Kidney capillary endothelial cell (primary cell): ENCODE measurements around the gene GHSR.

ENCODE experiments used
- DNase-seq: peaks from one replicate; pipeline ENCODE4 v3.0.0-alpha.2; 2018; ENCODE audit warnings: low spot score

The GHSR gene

GRCh38 chr3:172447611-172448579, at the start of gene GHSR:
GHSR (minus strand) TSS chr3:172448456; CDS start chr3:172448413, 43 bp downstream.
- DNase-seq, result no peak

GRCh38 chr3:172490198-172490669, 42.0 kb upstream of the GHSR start:
- peak; percentile 44 for DNase-seq

GRCh38 chr3:172478116-172478515, 29.9 kb upstream of the GHSR start:
- DNase-seq, result no peak

GRCh38 chr3:172476347-172476746, 28.1 kb upstream of the GHSR start:
- no peak for DNase-seq

GRCh38 chr3:172475703-172476102, 27.4 kb upstream of the GHSR start:
- no peak for DNase-seq

- no peak for DNase-seq
These were observed 23.6 kb upstream of the GHSR start for GRCh38 chr3:172471903-172472302.

GRCh38 chr3:172470588-172470987, 22.3 kb upstream of the GHSR start:
- no peak for DNase-seq

GRCh38 chr3:172467170-172467824, 19.0 kb upstream of the GHSR start:
- DNase-seq, result peak; percentile 72

GRCh38 chr3:172466553-172467130, 18.4 kb upstream of the GHSR start:
- no peak for DNase-seq

GRCh38 chr3:172465281-172465680, 17.0 kb upstream of the GHSR start:
- DNase-seq, result no peak

- no peak for DNase-seq
These were observed 16.1 kb upstream of the GHSR start for GRCh38 chr3:172464306-172464705.

- DNase-seq, result no peak
These were observed 13.4 kb upstream of the GHSR start for GRCh38 chr3:172461530-172462138.

- no peak for DNase-seq
These were observed 8.1 kb upstream of the GHSR start for GRCh38 chr3:172456404-172456803.

GRCh38 chr3:172454180-172454579, 5.9 kb upstream of the GHSR start:
- no peak for DNase-seq

GRCh38 chr3:172449466-172450149, 1.4 kb upstream of the GHSR start:
- no peak for DNase-seq

- DNase-seq, result no peak
These were observed 607 bp upstream of the GHSR start for GRCh38 chr3:172448661-172449465.

GRCh38 chr3:172446198-172446597, 2.1 kb downstream of the GHSR start:
- no peak for DNase-seq

- DNase-seq, result no peak
These were observed 3.4 kb downstream of the GHSR start for GRCh38 chr3:172444821-172445220.

- no peak for DNase-seq
These were observed 5.7 kb downstream of the GHSR start for GRCh38 chr3:172442606-172443005.

GRCh38 chr3:172441581-172441980, 6.7 kb downstream of the GHSR start:
- DNase-seq, result no peak

- DNase-seq, result no peak
These were observed 10.1 kb downstream of the GHSR start for GRCh38 chr3:172438186-172438585.
